ENCODE results near the gene PEX19. TPM values are rescaled to one million over a fixed set of nuclear protein-coding genes. Genes with fewer than 3 reads are reported as not detected.

Gene PEX19
- total RNA-seq, 2 experiments from 2014 or later = 34.7 to 47.3 TPM

DNA sequence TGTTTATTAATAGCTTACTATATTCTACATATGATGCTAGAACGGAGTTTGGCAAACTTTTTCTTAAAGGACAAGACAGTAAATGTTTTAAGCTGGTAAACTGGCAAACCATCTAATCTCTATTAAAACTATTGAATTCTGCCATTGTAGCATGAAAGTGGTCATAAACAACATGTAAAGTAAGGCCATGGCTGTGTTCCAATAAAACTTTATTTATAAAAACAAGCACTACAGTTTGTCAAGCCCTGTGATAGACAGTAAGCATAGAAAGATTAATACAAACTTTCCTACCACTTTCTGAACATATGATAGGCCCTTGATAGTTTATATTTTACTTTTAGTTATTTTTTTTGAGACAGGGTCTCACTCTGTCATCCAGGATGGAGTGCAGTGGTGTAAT is 57.4 kb downstream of the PEX19 start:
- no peak overlapping the region for H3K4me3 ChIP-seq (ENCODE audit: low read depth, low read length, poor library complexity, severe bottlenecking)
- no peaks in the 10 kb centered on the region for H3K9me2 ChIP-seq (ENCODE audit: insufficient read depth, low read length)
- intact Hi-C loops (cut with micrococcal nuclease; ENCODE audit: unreplicated experiment) = no loop called here
- H3K4me2 ChIP-seq (ENCODE audit: low read length) = no peak overlapping the region
- H3K27ac ChIP-seq (ENCODE audit: low read depth, low read length, poor library complexity, severe bottlenecking) = no peak overlapping the region
- peaks cover 97% of the 10 kb centered on the region for H3K36me3 ChIP-seq (ENCODE audit: insufficient read depth, low read length)
- H3K9me3 ChIP-seq (ENCODE audit: low read length) = no peaks in the 10 kb centered on the region
- no peak for TF ChIP-seq EZH2phosphoT487 (IDR thresholded peaks at IDR 0.05; ENCODE audit: borderline replicate concordance, low read depth, low read length)
- TF ChIP-seq, protein P1, sequence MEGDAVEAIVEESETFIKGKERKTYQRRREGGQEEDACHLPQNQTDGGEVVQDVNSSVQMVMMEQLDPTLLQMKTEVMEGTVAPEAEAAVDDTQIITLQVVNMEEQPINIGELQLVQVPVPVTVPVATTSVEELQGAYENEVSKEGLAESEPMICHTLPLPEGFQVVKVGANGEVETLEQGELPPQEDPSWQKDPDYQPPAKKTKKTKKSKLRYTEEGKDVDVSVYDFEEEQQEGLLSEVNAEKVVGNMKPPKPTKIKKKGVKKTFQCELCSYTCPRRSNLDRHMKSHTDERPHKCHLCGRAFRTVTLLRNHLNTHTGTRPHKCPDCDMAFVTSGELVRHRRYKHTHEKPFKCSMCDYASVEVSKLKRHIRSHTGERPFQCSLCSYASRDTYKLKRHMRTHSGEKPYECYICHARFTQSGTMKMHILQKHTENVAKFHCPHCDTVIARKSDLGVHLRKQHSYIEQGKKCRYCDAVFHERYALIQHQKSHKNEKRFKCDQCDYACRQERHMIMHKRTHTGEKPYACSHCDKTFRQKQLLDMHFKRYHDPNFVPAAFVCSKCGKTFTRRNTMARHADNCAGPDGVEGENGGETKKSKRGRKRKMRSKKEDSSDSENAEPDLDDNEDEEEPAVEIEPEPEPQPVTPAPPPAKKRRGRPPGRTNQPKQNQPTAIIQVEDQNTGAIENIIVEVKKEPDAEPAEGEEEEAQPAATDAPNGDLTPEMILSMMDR (conservative IDR thresholded peaks at IDR 0.05; ENCODE audit: low read length) = no peak
- no TSS peak for BruUV-seq (replicated peaks)
- no peak overlapping the region for H2AFZ ChIP-seq (ENCODE audit: low read length)
- ChIA-PET CTCF (ENCODE audit: unreplicated experiment) (interaction anchor here (0.8 kb wide), 1 partner anchor 11 kb away, joined by 3 read pairs; no protein-coding TSS in a partner anchor), POLR2A (interaction anchor here (1.0 to 1.4 kb wide), 2 partner anchors 9 to 14 kb away, joined by 3 to 4 read pairs; no protein-coding TSS in a partner anchor)
- no peaks in the 10 kb centered on the region for H3K79me2 ChIP-seq (ENCODE audit: insufficient read depth, low read depth, low read length)
- no peaks in the 10 kb centered on the region for H4K20me1 ChIP-seq (ENCODE audit: insufficient read depth, low read length)
- H3K4me1 ChIP-seq (ENCODE audit: insufficient read depth, low read length, poor library complexity, severe bottlenecking) = no peaks in the 10 kb centered on the region
- DNase-seq (ENCODE audit: low spot score) = no peak

DNA sequence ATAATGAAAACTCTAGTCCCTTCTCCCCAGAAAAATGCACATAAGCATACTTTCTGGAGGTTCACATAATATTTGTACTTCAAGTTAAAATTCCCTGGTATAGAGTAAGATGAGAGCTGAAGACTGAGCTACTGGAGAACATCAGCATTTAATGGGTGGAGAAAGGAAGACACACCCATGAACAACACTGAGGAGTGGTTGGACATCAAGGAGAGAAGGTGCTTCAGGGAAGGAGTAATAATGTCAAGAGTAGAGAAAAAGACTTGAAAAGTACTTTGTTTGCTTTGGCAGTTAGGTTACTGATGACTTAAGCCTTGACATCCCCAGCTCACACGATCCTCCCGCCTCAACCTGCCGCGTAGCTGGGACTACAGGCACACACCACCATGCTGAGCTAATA is 57.9 kb downstream of the PEX19 start:
- CTCF ChIA-PET (ENCODE audit: unreplicated experiment) = interaction anchor here (0.8 kb wide), 1 partner anchor 12 kb away, joined by 3 read pairs; no protein-coding TSS in a partner anchor
- Histone ChIP-seq H3K4me2 (ENCODE audit: low read length) (no peak overlapping the region), H2AFZ (ENCODE audit: low read length) (no peak overlapping the region), H3K36me3 (ENCODE audit: insufficient read depth, low read length) (peaks cover 99% of the 10 kb centered on the region), H4K20me1 (ENCODE audit: insufficient read depth, low read length) (no peaks in the 10 kb centered on the region), H3K9me2 (ENCODE audit: insufficient read depth, low read length) (no peaks in the 10 kb centered on the region), H3K27ac (ENCODE audit: low read depth, low read length, poor library complexity, severe bottlenecking) (no peak overlapping the region), H3K79me2 (ENCODE audit: insufficient read depth, low read depth, low read length) (no peaks in the 10 kb centered on the region), H3K4me1 (ENCODE audit: insufficient read depth, low read length, poor library complexity, severe bottlenecking) (no peaks in the 10 kb centered on the region), H3K4me3 (ENCODE audit: low read depth, low read length, poor library complexity, severe bottlenecking) (no peak overlapping the region), H3K9me3 (ENCODE audit: low read length) (no peaks in the 10 kb centered on the region)
- TF ChIP-seq, protein P1 (conservative IDR thresholded peaks at IDR 0.05; ENCODE audit: low read length) = no peak
- intact Hi-C loops (cut with micrococcal nuclease; ENCODE audit: unreplicated experiment) = no loop called here
- POLR2A ChIA-PET = interaction anchor here (1.0 to 1.4 kb wide), 2 partner anchors 9 to 14 kb away, joined by 3 to 4 read pairs; no protein-coding TSS in a partner anchor
- DNase-seq (ENCODE audit: low spot score) = no peak
- BruUV-seq (replicated peaks) = no TSS peak

Small RNAs within 50 kb of the gene (small RNA-seq; reads per million reads assigned to genes)
- gene RF00019 = not detected

Other genes with a start within 250 kb of the PEX19 start
- 0.33 TPM in 1 of 2 replicates, not detected in the other for gene KCNJ10, start 215.0 kb downstream of the PEX19 start, total RNA-seq (2014; rRNA removed; shearing (Covaris generic))
- 0.15 and 0.29 TPM in 2 replicates for gene KCNJ10, start 215.0 kb downstream of the PEX19 start, total RNA-seq (2022)
- not detected in 2 replicates for gene KCNJ9, start 203.6 kb downstream of the PEX19 start, total RNA-seq (2014; rRNA removed; shearing (Covaris generic))
- not detected in 2 replicates for gene KCNJ9, start 203.6 kb downstream of the PEX19 start, total RNA-seq (2022)
- gene IGSF8, start 186.5 kb downstream of the PEX19 start, total RNA-seq (2014; rRNA removed; shearing (Covaris generic)) = 18.7 and 19.9 TPM in 2 replicates
- 24.4 and 28.7 TPM in 2 replicates for gene IGSF8, start 186.5 kb downstream of the PEX19 start, total RNA-seq (2022)
- gene ATP1A2, start 169.4 kb downstream of the PEX19 start, total RNA-seq (2014; rRNA removed; shearing (Covaris generic)) = not detected in 2 replicates
- not detected in 2 replicates for gene ATP1A2, start 169.4 kb downstream of the PEX19 start, total RNA-seq (2022)
- not detected in 2 replicates for gene ATP1A4, start 133.5 kb downstream of the PEX19 start, total RNA-seq (2014; rRNA removed; shearing (Covaris generic))
- gene ATP1A4, start 133.5 kb downstream of the PEX19 start, total RNA-seq (2022) = not detected in 2 replicates
- not detected in 2 replicates for gene CASQ1, start 94.6 kb downstream of the PEX19 start, total RNA-seq (2014; rRNA removed; shearing (Covaris generic))
- gene CASQ1, start 94.6 kb downstream of the PEX19 start, total RNA-seq (2022) = not detected in 2 replicates
- gene PEA15, start 79.7 kb downstream of the PEX19 start, total RNA-seq (2014; rRNA removed; shearing (Covaris generic)) = 20.7 and 22.3 TPM in 2 replicates
- gene PEA15, start 79.7 kb downstream of the PEX19 start, total RNA-seq (2022) = 25.7 and 30.5 TPM in 2 replicates
- 102 and 118 TPM in 2 replicates for gene DCAF8, start 22.6 kb downstream of the PEX19 start, total RNA-seq (2014; rRNA removed; shearing (Covaris generic))
- 139 and 141 TPM in 2 replicates for gene DCAF8, start 22.6 kb downstream of the PEX19 start, total RNA-seq (2022)
- 74.2 and 93.0 TPM in 2 replicates for gene COPA, start 58.1 kb upstream of the PEX19 start, total RNA-seq (2014; rRNA removed; shearing (Covaris generic))
- gene COPA, start 58.1 kb upstream of the PEX19 start, total RNA-seq (2022) = 138 and 147 TPM in 2 replicates
- 32.0 and 44.8 TPM in 2 replicates for gene NCSTN, start 58.2 kb upstream of the PEX19 start, total RNA-seq (2014; rRNA removed; shearing (Covaris generic))
- 55.5 and 60.7 TPM in 2 replicates for gene NCSTN, start 58.2 kb upstream of the PEX19 start, total RNA-seq (2022)
- 0.26 and 0.63 TPM in 2 replicates for gene NHLH1, start 81.9 kb upstream of the PEX19 start, total RNA-seq (2014; rRNA removed; shearing (Covaris generic))
- 0.65 and 0.68 TPM in 2 replicates for gene NHLH1, start 81.9 kb upstream of the PEX19 start, total RNA-seq (2022)
- gene VANGL2, start 115.4 kb upstream of the PEX19 start, total RNA-seq (2014; rRNA removed; shearing (Covaris generic)) = 1.5 and 2.6 TPM in 2 replicates
- 1.5 and 2.9 TPM in 2 replicates for gene VANGL2, start 115.4 kb upstream of the PEX19 start, total RNA-seq (2022)
- 39.8 and 43.0 TPM in 2 replicates for gene SLAMF6, start 238.1 kb upstream of the PEX19 start, total RNA-seq (2014; rRNA removed; shearing (Covaris generic))
- 65.1 and 72.4 TPM in 2 replicates for gene SLAMF6, start 238.1 kb upstream of the PEX19 start, total RNA-seq (2022)

Measured in OCI-LY7 (cell line).